GM13977 (cell line): ENCODE measurements around the gene STKLD1.

ENCODE experiments used
- DNase-seq: peaks from one replicate; pipeline ENCODE4 v3.0.0; 2012; ENCODE audit warnings: low spot score
- in situ Hi-C: fragments of 300-500 bp; cut with MboI; formaldehyde crosslinking; loops from one replicate; pipeline ENCODE4 v1.12.0; 2022; ENCODE audit warnings: low sequenced_read_pairs, low pct_unique_long_range_greater_than_20kb, mixed read lengths, inconsistent platforms; ENCODE audit not compliant: unreplicated experiment
- TF ChIP-seq, protein P1 (sequence below): IDR thresholded peaks from 2 replicates; pipeline ENCODE4 v1.5.1; 2012; ENCODE audit warnings: mild to moderate bottlenecking, control low read depth; ENCODE audit not compliant: insufficient read depth; ENCODE audit errors: extremely low read depth, missing control alignments

The STKLD1 gene

DNA sequence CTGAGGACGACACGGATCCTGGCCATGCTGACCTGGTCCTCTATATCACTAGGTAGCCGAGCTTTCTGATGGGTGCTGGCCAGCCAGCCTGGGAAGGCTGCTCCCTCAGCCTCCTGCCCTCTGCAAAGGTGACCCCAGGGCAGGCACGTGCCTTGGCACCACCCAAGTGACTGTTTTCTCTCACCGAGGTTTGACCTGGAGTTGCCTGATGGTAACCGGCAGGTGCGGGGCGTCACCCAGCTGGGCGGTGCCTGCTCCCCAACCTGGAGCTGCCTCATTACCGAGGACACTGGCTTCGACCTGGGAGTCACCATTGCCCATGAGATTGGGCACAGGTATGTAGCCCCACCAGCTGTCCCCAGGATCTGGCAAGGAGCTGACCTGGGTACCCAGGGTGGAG lies 49.8 kb downstream of the STKLD1 start:
- TF ChIP-seq, protein P1, sequence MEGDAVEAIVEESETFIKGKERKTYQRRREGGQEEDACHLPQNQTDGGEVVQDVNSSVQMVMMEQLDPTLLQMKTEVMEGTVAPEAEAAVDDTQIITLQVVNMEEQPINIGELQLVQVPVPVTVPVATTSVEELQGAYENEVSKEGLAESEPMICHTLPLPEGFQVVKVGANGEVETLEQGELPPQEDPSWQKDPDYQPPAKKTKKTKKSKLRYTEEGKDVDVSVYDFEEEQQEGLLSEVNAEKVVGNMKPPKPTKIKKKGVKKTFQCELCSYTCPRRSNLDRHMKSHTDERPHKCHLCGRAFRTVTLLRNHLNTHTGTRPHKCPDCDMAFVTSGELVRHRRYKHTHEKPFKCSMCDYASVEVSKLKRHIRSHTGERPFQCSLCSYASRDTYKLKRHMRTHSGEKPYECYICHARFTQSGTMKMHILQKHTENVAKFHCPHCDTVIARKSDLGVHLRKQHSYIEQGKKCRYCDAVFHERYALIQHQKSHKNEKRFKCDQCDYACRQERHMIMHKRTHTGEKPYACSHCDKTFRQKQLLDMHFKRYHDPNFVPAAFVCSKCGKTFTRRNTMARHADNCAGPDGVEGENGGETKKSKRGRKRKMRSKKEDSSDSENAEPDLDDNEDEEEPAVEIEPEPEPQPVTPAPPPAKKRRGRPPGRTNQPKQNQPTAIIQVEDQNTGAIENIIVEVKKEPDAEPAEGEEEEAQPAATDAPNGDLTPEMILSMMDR = no peak
- in situ Hi-C loops = no loop called here
- no peak for DNase-seq

DNA sequence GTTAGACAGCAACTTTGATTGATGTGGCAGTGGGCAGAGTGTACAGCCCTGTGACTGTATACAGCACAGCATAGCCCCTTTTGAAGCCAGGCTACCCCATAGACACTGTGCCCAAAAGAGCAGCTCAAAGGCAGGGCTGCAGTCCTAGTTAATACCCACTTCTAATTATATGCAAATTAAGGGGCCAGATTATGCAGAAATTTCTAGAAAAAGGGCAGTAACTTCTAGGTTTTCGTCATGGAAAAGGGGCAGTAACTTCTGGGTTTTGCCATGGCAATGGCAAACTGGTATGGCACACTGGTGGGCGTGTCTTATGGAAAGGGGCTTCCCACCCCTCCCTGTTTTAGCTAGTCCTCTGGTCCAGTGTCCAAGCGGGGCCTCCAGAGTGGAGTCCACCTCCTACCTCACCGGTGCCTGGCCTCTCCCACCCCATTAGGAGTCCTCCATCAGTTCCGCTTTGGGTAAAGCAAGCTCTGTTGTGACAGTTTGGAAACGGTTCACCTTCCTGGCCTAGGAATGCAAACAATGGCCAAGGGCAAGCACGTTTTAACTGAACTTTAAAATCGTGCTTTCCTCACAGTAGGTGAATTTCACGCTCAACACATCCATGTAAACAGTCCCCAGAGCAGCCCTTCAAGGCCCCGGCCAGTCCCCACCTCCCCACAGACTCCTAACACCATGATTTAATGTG lies 51.6 kb downstream of the STKLD1 start:
- in situ Hi-C loops = no loop called here
- TF ChIP-seq, protein P1 = no peak
- DNase-seq = peak; percentile 36

DNA sequence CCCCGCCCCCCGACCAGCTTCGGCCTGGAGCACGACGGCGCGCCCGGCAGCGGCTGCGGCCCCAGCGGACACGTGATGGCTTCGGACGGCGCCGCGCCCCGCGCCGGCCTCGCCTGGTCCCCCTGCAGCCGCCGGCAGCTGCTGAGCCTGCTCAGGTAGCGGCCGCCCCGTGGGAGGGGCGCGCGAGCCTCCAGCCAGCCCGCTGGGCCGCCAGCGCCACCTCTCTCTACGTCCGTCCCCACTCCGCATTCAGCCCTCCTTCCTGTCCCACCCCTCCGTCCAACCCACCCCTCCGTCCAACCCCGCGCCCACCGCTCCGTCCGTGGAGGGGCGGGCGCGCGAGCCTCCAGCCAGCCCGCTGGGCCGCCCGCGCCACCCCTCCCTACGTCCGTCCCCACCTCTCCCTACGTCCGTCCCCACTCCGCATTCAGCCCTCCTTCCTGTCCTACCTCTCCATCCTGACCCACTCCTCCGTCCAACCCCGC lies 52.5 kb downstream of the STKLD1 start:
- DNase-seq = peak; percentile 89
- in situ Hi-C loops = no loop called here

DNA sequence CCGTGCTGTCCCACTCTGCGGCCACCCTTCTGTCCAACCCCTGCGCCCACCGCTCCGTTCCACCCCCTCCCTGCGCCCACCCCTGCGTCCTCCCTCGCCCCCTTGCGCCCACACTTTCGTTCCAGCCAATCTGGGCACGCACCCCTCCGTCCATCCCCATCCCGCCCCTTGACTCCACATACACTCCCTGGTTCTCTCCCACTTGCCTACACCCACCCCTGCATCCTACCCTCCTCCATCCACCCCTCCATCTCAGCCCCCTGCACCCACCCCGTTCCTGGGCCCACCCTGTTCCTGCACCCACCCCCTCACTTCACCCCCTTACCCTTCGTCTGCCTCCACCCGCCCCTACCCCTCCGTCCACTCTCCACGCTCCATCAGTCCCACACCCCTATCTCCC lies 53.0 kb downstream of the STKLD1 start:
- in situ Hi-C loops = no loop called here
- DNase-seq = no peak
- TF ChIP-seq, protein P1 = no peak

More for the DNA sequence above, 52.5 kb downstream of the STKLD1 start:
- TF ChIP-seq, protein P1 = peak; percentile 34

DNA sequence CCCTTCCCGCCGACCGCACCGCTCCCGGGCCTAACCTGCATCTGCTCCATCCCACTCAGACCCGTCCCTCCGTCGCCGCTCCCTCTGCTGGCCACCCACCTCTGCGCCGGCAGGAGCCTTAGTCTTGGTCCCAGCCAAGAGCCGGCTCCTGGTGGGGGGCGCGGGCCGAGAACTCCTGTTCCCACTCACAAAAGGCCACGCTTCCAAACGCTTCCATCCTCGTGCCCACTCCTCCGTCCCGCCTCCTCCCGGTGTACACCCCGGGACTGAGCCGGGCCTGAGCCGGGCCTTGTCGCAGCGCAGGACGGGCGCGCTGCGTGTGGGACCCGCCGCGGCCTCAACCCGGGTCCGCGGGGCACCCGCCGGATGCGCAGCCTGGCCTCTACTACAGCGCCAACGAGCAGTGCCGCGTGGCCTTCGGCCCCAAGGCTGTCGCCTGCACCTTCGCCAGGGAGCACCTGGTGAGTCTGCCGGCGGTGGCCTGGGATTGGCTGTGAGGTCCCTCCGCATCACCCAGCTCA lies 53.5 kb downstream of the STKLD1 start:
- in situ Hi-C loops = no loop called here
- peak; percentile 83 for DNase-seq
- TF ChIP-seq, protein P1 = peak; percentile 48

DNA sequence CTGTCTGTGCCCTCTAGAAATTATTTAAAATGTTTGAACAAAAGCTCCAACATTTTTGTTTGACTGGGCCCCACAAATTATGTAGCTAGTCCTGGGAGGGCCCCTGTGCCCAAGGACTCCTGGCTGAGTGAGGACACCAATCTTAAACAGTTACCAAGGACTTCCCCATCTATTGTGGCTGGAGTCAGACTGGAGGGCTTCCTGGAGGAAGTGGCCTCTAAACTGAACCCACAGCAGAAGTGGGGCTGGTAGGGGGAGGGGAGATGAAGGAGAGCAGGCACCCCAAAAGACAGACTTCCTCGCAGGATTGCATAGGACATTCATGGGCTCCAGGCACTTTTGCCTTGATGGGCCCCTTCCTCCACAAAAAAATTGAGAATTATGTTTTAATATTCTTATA lies 54.1 kb downstream of the STKLD1 start:
- in situ Hi-C loops = no loop called here
- DNase-seq = no peak
- TF ChIP-seq, protein P1 = no peak
